ENCODE data around the gene NPHS1.

Gene NPHS1

DNA sequence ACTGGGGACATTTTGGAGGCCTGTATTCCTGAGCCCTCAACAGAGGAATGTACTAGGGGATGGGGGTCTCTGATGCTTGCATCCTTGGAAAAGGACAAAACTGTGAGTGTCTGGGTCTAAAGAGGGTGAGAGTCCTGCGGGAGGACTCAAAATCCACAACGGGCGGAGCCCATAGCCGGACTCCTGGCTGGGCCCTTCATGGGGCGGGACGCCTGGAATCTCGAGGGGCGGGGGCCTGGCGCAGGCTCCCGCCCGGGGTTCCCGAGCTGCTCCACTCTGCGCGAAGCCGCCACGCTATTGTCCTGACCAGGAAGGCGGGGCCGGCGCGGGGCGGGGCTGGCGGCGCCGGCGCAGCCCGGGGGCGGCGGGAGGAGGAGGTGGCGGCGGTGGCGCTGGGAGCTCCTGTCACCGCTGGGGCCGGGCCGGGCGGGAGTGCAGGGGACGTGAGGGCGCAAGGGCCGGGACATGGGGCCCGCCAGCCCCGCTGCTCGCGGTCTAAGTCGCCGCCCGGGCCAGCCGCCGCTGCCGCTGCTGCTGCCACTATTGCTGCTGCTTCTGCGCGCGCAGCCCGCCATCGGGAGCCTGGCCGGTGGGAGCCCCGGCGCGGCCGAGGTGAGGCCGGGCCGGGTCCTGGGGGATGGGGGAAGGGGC, 16.0 kb upstream of the NPHS1 start, which contains the start of gene APLP1:
TSS of gene APLP1 (plus strand) at position 403 of the 651 bp plus-strand sequence. CDS start at position 466, 63 bp downstream.
- H3K27ac Mint-ChIP-seq = no peak within 1 kb of the TSS
- peaks cover 18% of the 10 kb centered on the region for H3K27me3 Mint-ChIP-seq
- no peaks in the 10 kb centered on the region for H3K36me3 Mint-ChIP-seq
- H3K4me1 Mint-ChIP-seq (ENCODE audit: low read depth) = peaks cover 12% of the 10 kb centered on the region
- H3K9me3 Mint-ChIP-seq (ENCODE audit: low read depth) = no peaks in the 10 kb centered on the region
- H3K4me3 Mint-ChIP-seq = peak within 1 kb of the TSS; percentile 61

- Mint-ChIP-seq H3K9me3 (ENCODE audit: low read depth) (no peaks in the 10 kb centered on the region), H3K27ac (no peak overlapping the region), H3K27me3 (peaks cover 10% of the 10 kb centered on the region), H3K4me3 (no peak overlapping the region), H3K4me1 (ENCODE audit: low read depth) (peaks cover 2% of the 10 kb centered on the region), H3K36me3 (no peaks in the 10 kb centered on the region)
These were observed 10.7 kb upstream of the NPHS1 start for GRCh38 chr19:35863018-35863417.

DNA sequence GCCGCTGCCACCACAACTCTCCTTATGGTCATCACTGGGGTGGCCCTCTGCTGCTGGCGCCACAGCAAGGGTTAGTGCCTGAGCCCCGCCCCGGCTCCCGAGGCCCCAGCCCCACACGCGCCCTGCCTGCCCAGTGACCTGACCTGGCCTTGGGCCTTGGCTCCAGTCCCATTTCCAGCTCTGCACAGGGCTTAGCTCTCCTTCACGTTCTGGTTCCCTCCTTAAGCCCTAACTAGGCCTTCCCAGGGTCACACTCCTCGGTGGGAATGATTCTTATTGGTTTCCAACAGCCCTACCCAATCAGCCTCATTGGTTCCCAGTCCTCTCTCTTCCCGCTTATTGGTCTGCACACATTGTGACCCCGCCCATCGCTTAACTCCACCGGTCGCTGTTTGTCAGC, 10.2 kb upstream of the NPHS1 start:
- H3K9me3 Mint-ChIP-seq (ENCODE audit: low read depth) = no peaks in the 10 kb centered on the region
- no peaks in the 10 kb centered on the region for H3K36me3 Mint-ChIP-seq
- H3K27me3 Mint-ChIP-seq = peaks cover 8% of the 10 kb centered on the region
- no peak overlapping the region for H3K27ac Mint-ChIP-seq
- peaks cover 3% of the 10 kb centered on the region for H3K4me1 Mint-ChIP-seq (ENCODE audit: low read depth)
- H3K4me3 Mint-ChIP-seq = no peak overlapping the region

- Mint-ChIP-seq H3K4me3 (no peak overlapping the region), H3K9me3 (ENCODE audit: low read depth) (no peaks in the 10 kb centered on the region), H3K4me1 (ENCODE audit: low read depth) (peaks cover 5% of the 10 kb centered on the region), H3K36me3 (no peaks in the 10 kb centered on the region), H3K27me3 (peaks cover 8% of the 10 kb centered on the region), H3K27ac (no peak overlapping the region)
These were observed 9.4 kb upstream of the NPHS1 start for GRCh38 chr19:35861640-35862160.

GRCh38 chr19:35860818-35861639, 8.7 kb upstream of the NPHS1 start:
- Mint-ChIP-seq H3K27me3 (peaks cover 5% of the 10 kb centered on the region), H3K4me3 (no peak overlapping the region), H3K4me1 (ENCODE audit: low read depth) (peaks cover 5% of the 10 kb centered on the region)

DNA sequence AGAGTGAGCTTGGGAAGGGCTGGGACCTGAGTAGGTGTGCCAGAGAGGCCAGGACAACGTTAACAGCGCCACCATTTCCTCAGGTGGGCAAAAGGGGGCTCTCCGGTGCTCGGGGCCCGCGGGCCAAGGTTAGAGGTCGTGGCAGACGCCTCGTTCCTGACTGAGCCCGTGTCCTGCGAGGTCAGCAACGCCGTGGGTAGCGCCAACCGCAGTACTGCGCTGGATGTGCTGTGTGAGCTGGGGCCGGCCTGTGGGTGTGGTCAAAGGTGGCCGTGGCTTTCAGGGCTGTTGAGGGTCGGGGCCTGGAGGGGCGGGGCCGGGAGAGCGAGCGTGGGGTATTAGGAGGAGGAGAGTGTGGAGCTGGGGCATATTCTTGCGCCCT, 8.1 kb upstream of the NPHS1 start:
- no peaks in the 10 kb centered on the region for H3K36me3 Mint-ChIP-seq

More at GRCh38 chr19:35860818-35861639, 8.7 kb upstream of the NPHS1 start:
- Mint-ChIP-seq H3K36me3 (no peaks in the 10 kb centered on the region), H3K9me3 (ENCODE audit: low read depth) (no peaks in the 10 kb centered on the region), H3K27ac (no peak overlapping the region)

GRCh38 chr19:35859414-35859813, 7.1 kb upstream of the NPHS1 start:
- no peak overlapping the region for H3K4me3 Mint-ChIP-seq
- no peak overlapping the region for H3K27ac Mint-ChIP-seq
- H3K4me1 Mint-ChIP-seq (ENCODE audit: low read depth) = peaks cover 5% of the 10 kb centered on the region
- no peaks in the 10 kb centered on the region for H3K36me3 Mint-ChIP-seq
- H3K9me3 Mint-ChIP-seq (ENCODE audit: low read depth) = no peaks in the 10 kb centered on the region
- H3K27me3 Mint-ChIP-seq = peaks cover 10% of the 10 kb centered on the region

More for the DNA sequence above, 8.1 kb upstream of the NPHS1 start:
- H3K27me3 Mint-ChIP-seq = peaks cover 5% of the 10 kb centered on the region
- H3K4me1 Mint-ChIP-seq (ENCODE audit: low read depth) = peaks cover 5% of the 10 kb centered on the region
- no peaks in the 10 kb centered on the region for H3K9me3 Mint-ChIP-seq (ENCODE audit: low read depth)
- no peak overlapping the region for H3K4me3 Mint-ChIP-seq
- H3K27ac Mint-ChIP-seq = no peak overlapping the region

DNA sequence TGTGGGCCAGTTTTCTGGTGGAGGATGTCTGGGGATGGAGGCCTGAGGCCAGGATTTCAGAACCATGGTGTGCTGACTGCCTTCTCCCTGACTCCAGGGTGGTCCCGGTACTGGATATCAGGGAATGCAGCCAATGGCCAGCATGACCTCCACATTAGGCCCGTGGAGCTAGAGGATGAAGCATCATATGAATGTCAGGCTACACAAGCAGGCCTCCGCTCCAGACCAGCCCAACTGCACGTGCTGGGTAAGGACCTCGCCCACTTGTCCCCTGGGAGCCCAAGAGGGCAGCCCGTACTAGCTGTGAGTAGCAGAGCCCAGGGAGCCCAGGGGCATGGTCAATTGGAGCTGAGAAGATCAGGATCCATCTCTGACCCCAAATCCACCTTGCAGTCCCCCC, 6.0 kb upstream of the NPHS1 start:
- peaks cover 10% of the 10 kb centered on the region for H3K27me3 Mint-ChIP-seq
- no peaks in the 10 kb centered on the region for H3K9me3 Mint-ChIP-seq (ENCODE audit: low read depth)
- H3K36me3 Mint-ChIP-seq = no peaks in the 10 kb centered on the region
- H3K27ac Mint-ChIP-seq = no peak overlapping the region
- H3K4me1 Mint-ChIP-seq (ENCODE audit: low read depth) = peaks cover 5% of the 10 kb centered on the region
- peak overlapping the region; percentile 48 for H3K4me3 Mint-ChIP-seq

DNA sequence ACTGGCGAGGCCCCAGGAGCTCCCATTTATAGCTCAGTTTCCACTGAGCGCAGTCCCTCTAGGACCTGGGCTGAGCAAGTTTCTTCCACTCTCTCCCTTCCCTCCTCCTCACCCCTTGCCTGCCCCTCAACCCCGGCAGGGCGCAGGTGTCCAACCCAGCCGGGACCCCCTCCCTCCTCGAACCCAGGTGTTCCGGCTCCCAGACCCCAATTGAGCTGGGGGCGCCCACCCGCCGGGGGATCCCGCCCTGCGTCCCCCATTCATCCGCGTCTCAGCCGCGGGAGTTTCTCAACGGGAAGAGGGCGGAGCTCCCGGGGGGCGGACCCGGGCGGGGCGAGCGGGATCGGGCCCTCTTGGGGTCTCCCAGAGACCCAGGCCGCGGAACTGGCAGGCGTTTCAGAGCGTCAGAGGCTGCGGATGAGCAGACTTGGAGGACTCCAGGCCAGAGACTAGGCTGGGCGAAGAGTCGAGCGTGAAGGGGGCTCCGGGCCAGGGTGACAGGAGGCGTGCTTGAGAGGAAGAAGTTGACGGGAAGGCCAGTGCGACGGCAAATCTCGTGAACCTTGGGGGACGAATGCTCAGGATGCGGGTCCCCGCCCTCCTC, 4.3 kb upstream of the NPHS1 start, which contains the start of gene KIRREL2:
TSS of gene KIRREL2 (plus strand) at position 366 of the 604 bp plus-strand sequence. CDS start at position 575, 209 bp downstream.
- H3K36me3 Mint-ChIP-seq = no peaks in the 10 kb centered on the region
- H3K27ac Mint-ChIP-seq = no peak within 1 kb of the TSS
- H3K27me3 Mint-ChIP-seq = peaks cover 8% of the 10 kb centered on the region
- H3K4me3 Mint-ChIP-seq = peak within 1 kb of the TSS; percentile 78
- no peaks in the 10 kb centered on the region for H3K9me3 Mint-ChIP-seq (ENCODE audit: low read depth)
- H3K4me1 Mint-ChIP-seq (ENCODE audit: low read depth) = peaks cover 8% of the 10 kb centered on the region

DNA sequence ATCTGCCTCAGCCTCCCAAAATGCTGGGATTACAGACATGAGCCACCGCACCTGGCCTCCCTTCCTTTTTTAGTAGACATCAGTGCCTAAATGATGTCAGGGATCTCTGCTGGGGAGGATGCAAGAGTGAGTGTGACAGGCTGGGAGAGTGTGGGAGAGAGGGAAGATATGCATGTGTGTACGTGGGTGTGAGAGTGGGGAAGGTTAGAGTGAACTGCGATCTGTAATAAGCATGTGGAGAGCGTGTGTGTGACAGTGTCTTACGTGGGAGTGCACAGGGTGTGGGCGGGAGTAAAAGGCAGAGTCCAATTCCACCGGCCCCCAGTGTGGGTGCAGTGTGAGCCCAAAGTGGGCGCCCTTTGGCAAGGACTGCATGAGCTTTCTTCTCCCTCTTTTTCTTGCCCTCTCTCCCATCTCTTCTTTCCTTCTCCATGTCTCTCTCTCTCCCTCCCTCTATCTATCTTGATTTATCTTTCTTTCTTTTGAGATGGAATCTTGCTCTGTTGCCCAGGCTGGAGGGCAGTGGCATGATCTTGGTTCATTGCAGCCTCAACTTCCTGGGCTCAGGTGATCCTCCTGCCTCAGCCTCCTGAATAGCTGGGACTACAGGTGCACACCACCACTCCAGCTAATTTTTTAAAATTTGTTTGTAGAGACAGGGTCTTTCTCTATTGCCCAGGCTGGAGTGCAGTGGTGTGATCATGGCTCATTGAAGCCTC, 893 bp upstream of the NPHS1 start:
- H3K27ac Mint-ChIP-seq = no peak overlapping the region
- no peak overlapping the region for H3K4me3 Mint-ChIP-seq
- H3K9me3 Mint-ChIP-seq (ENCODE audit: low read depth) = no peaks in the 10 kb centered on the region
- peaks cover 12% of the 10 kb centered on the region for H3K27me3 Mint-ChIP-seq
- no peaks in the 10 kb centered on the region for H3K36me3 Mint-ChIP-seq
- peaks cover 11% of the 10 kb centered on the region for H3K4me1 Mint-ChIP-seq (ENCODE audit: low read depth)

DNA sequence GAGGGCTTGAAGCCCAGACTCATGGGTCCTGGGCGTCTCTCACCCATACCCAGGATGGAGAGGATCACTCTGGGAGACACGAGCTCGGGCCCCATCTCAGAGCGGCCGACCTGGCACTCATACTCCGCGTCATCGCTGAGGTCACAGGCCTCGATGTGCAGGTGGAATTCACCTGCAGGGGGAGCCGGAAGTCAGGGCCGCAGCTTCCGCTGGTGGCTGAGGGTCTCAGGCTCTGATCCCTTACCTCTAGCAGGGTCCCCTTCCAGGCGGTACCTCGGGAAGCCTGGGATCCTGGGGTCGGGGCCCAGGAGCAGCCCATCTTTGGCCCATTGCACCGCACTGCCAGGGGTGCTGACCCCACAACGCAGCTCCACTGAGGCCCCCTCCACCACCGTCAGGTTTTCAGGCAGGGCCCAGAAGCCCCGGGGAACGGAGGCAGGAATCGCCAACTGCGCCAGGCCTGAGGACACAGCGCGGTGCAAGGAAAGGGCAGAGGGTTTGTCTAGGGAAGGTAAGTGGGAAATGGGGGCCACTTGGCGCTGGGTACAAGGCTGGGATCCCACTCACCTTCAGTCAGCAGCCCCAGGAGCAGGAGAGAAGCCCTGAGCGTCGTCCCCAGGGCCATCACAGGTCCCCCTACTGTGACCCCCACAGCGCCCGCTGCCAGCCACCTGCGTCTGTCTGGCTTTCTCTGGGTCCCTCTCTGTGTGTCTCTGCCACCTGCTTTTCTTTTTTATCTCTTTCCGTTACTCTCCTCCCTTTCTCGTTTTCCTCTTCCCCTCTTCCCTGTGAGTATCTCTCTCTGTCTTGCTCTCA, 883 bp downstream of the NPHS1 start:
- H3K9me3 Mint-ChIP-seq (ENCODE audit: low read depth) = no peaks in the 10 kb centered on the region
- peak overlapping the region; percentile 20 for H3K4me3 Mint-ChIP-seq
- H3K27ac Mint-ChIP-seq = no peak overlapping the region
- H3K4me1 Mint-ChIP-seq (ENCODE audit: low read depth) = peaks cover 10% of the 10 kb centered on the region
- no peaks in the 10 kb centered on the region for H3K36me3 Mint-ChIP-seq
- H3K27me3 Mint-ChIP-seq = peaks cover 17% of the 10 kb centered on the region

GRCh38 chr19:35848919-35849505, 3.3 kb downstream of the NPHS1 start:
- peaks cover 23% of the 10 kb centered on the region for H3K27me3 Mint-ChIP-seq

DNA sequence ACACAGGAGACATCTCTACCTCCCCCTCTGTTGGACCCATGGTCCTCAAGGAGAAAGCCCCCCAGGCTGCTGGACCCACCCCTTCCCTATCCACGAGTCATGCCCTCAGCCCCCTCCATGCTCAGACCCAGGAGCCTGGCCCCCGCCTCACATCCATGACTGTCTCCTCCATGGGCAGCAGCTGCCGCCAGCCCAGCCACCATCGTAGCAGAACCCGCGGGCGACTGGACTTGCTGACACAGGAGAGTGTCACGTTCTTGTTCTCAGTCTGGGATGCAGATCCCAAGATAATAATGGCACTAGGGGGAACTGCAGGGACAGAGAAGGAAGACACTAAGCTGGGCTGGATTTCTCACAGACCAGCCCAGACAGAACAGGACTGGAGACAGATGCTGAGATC, 3.8 kb downstream of the NPHS1 start:
- Mint-ChIP-seq H3K4me1 (ENCODE audit: low read depth) (peaks cover 21% of the 10 kb centered on the region), H3K4me3 (no peak overlapping the region), H3K27me3 (peaks cover 25% of the 10 kb centered on the region), H3K36me3 (no peaks in the 10 kb centered on the region), H3K27ac (no peak overlapping the region), H3K9me3 (ENCODE audit: low read depth) (no peaks in the 10 kb centered on the region)

More at GRCh38 chr19:35848919-35849505, 3.3 kb downstream of the NPHS1 start:
- H3K9me3 Mint-ChIP-seq (ENCODE audit: low read depth) = no peaks in the 10 kb centered on the region
- peaks cover 21% of the 10 kb centered on the region for H3K4me1 Mint-ChIP-seq (ENCODE audit: low read depth)
- no peak overlapping the region for H3K4me3 Mint-ChIP-seq
- H3K36me3 Mint-ChIP-seq = no peaks in the 10 kb centered on the region
- no peak overlapping the region for H3K27ac Mint-ChIP-seq

Measured in activated naive CD8-positive, alpha-beta T cell (primary cell).